Smooth muscle cell of the pulmonary artery (primary cell): ENCODE measurements around the gene TOX3. TPM values are rescaled to one million over a fixed set of nuclear protein-coding genes. Genes with fewer than 3 reads are reported as not detected.

Experiments used
- total RNA-seq: library from RNA; depleted of rRNA; stranded (reverse); fragments of >200 nt; gene quantifications from 2 replicates; pipeline ENCODE4 v1.2.3, GENCODE V29; 2014

Gene TOX3
- total RNA-seq: not detected in 2 replicates

DNA sequence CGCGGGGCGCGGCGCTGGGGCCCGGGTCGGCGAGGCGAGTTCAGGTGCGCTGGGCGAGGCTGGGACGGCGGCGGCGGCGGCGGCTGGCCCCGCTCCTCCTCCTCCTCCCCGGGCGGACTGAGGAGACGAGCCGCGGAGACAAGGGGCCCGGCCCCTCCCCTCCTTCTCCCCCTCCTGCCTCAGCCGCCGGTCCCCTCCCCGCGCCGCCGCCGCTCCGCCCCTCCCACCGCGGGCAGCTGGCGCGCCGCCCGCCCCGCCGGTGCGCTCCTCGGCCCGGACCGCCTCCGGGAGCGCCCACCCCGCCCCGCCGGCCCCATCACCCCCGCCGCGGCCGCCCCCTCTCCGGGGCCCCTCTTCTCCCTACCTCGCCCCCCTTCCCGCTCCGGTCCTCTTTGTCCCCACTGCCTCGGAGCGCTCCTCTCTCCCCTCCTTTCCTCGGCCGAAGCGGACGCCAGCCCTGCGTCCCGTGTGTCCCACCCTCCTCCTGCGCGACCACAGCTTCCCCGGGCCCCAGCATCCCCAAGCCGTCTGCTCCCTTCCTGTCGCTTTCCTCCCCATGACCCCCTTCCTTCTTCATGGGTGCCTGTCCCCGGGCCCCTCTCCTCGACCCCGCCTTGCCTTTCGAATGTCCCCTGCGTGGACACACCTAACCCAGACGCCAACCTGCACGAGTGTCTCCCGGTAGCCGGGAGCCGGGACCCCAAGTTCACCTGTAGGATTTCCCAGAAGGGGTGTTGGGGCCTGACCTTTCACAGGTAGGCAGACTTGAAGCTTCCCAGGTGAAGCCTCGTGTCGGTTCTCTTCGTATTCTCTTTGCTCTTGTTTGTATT, at the start of gene TOX3:
Gene TOX3 (minus strand): TSS at position 140 of the 830 bp plus-strand sequence. CDS start 420 bp downstream, outside the sequence.

